DMS53 treated with DMSO at 0.1 percent for 48 hours (cell line): ENCODE measurements around the gene TACC3.
"Not testable (repeated sequence)": the region's sequence is repeated elsewhere in the genome, so short reads cannot be mapped to it uniquely, and the experiment has no call there.

Experiments used
- DNase-seq: peaks from one replicate; lab custom pipeline; 2025; ENCODE audit not compliant: unreplicated experiment; lab: John Stamatoyannopoulos, UW

The TACC3 gene

DNA sequence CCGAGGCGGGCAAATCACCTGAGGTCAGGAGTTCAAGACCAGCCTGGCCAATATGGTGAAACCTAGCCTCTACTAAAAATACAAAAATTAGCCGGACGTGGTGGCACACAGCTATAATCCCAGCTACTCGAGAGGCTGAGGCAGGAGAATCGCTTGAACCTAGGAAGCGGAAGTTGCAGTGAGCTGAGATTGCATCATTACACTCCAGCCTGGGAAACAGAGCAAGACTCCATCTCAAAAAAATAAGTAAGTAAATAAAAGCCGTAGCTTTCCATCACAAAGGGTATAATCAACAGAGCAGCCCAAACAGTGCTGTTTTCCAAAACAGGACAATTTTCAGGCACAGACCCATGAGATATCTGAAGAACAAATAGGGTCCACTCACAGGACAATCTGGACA is 19.6 kb upstream of the TACC3 start:
- not testable (repeated sequence) for DNase-seq

DNA sequence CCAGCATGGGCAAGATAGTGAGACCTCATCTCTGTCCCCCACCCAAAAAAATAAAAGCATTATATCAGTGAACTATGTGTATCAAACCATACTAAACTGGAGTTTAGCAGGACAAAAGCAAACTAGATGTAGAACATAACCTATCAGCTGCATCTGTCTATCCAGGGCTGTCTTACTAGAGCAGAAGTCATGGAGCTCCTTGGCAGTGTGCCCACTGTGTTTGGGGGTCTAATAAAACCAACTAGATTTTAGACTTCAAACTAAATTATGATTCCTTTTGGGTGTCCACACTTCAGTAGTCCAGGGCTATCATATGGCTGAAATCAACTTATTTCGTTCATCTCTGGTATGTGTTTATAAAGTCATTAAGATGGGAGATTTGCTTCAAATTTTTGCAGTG is 17.5 kb upstream of the TACC3 start:
- no peak for DNase-seq

DNA sequence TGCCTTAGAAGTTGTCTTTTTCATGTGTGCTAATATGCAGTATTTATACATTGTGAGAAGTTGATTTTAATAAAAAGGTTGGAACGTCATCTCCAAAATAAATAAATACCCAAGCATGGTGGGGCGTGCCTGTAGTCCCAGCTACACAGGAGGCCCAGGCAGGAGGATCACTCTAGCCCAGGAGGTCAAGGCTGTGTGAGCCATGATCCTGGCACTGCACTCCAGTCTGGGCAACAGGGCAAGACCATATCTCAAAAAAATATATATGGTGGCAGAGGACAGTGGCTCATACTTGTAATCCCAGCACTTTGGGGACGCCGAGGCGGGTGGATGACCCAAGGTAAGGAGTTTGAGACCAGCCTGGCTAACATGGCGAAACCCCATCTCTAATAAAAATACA is 15.6 kb upstream of the TACC3 start:
- DNase-seq, result no peak

DNA sequence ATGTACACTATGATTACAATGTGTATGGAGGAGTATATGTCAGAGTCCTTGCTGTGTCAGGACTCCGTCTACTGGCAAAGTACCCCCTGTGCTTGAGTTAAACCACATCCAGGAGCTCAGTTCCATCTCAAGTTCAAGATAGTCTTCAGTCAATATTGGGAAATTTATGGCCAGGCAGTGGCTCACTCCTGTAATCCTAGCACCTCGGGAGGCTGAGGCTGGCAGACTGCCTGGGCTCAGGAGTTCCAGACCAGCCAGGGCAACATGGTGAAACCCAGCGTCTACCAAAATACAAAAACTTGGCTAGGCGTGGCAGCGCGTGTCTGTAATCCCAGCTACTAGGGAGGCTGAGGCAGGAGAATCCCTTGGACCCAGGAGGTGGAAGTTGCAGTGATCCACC is 15.0 kb upstream of the TACC3 start:
- no peak for DNase-seq

GRCh38 chr4:1708581-1708980 is 12.7 kb upstream of the TACC3 start:
- no peak for DNase-seq

- DNase-seq, result no peak
Measured at GRCh38 chr4:1711055-1711570, 10.2 kb upstream of the TACC3 start.

DNA sequence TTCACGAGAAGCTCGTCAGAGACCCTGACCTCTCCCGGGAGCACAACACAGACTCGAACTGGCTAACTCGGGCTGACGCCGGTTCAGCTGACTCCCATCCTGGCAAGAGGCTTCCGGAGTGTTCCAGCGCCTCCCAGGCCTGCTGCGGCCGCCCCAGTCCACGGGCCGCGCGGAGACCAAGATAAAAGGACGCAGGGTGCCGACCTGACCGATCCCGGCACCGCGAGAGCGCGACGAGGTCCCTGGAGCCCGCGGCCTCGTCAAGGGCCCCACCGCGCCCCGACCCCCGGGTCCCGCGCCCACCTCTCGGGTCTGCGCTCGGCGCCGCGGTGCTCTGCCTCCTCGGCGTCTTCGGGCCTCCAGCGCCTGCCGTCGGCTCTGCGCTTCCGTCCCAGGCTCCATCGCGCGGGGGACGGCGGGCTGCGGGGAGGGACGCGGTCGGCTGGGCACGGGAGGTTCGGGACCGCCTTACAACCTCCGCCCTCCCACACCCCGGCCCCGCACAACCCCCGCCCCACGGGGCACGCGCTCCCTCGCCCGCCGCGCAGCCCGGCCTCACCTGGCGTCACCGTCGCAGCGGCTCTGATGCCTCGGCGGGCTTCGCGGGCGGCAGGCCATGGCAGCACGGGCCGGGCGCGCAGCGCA is 9.6 kb upstream of the TACC3 start:
- DNase-seq, result no peak

DNA sequence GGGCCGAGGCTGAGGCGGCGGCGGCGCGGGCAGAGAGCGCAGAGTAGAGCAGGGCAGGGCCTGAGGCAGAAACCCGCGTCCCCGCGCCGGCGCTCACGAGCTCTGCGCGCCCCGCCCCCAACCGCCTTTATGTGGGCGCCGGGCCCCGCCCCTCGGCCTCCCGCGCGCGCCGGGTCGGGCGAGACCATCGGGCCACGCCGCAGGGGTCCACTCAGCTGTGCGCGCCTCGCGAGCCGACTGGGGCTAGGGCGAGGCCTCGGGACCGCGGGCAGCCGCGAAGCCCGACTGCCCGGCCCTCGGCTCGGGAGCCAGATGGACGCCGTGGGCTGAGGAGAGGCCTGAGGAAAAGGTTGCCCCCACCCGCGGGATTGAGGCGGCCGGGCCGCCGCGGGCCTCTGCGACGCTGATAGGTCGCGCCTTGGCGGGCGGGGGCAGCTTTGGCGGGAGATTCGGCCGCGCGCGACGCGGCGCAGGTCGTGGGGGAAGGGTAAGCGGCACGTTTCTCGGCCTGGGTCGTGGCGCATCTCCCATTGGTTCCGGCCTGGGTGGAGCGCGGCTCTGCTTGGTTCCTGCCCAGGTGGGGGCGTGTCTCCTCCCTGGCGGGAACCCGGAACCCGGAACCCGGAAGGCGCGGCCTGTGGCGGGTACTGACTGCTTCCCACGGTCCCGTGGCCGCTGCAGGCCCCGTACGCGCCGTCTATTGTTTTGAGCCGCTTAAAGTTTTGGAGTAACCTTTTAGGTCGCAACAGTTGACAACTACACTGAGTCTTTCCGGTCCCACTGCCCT is 8.9 kb upstream of the TACC3 start, which contains the start of gene SLBP:
Gene SLBP (minus strand): TSS at position 104 of the 787 bp plus-strand sequence. CDS start 131 bp downstream, outside the sequence.
- peak; percentile 99 for DNase-seq

- DNase-seq, result peak; percentile 65
Measured at GRCh38 chr4:1713003-1713851, 8.1 kb upstream of the TACC3 start.

DNA sequence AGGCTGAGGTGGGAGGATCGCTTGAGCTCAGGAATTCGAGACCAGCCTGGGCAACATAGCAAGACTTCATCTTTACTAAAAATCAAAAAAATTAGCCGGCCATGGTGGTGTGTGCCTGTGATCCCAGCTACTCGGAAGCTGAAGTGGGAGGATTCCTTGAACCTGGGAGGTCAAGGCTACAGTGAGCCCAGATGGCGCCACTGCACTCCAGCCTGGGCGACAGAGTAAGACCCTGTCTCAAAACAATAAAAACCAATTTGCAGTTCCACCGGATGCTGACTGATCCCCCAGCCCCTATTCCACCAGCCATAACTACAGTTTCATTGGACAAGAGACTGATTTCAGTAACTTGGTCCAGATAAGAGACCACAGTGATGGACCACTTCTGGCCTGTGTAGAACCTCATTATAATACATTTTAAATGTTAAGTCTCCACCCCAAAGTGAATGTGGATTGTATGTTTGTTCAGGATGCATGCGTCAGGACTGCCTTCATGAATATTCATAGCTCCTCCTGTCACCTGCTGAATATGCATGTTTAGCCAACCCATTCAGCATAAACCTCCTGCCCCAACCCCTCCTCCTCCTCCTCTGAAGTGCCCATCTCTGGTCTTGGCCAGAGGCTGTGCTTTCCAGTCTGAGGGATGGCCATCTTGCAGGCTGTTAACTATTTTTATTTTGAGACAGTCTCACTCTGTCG is 6.9 kb upstream of the TACC3 start:
- no peak for DNase-seq

- DNase-seq, result no peak
Measured at GRCh38 chr4:1715002-1715758, 6.1 kb upstream of the TACC3 start.

- DNase-seq, result no peak
Measured at GRCh38 chr4:1716065-1716945, 5.0 kb upstream of the TACC3 start.

- DNase-seq, result no peak
Measured at GRCh38 chr4:1717129-1718094, 3.9 kb upstream of the TACC3 start.

GRCh38 chr4:1718095-1718850 is 3.0 kb upstream of the TACC3 start:
- DNase-seq, result no peak

DNA sequence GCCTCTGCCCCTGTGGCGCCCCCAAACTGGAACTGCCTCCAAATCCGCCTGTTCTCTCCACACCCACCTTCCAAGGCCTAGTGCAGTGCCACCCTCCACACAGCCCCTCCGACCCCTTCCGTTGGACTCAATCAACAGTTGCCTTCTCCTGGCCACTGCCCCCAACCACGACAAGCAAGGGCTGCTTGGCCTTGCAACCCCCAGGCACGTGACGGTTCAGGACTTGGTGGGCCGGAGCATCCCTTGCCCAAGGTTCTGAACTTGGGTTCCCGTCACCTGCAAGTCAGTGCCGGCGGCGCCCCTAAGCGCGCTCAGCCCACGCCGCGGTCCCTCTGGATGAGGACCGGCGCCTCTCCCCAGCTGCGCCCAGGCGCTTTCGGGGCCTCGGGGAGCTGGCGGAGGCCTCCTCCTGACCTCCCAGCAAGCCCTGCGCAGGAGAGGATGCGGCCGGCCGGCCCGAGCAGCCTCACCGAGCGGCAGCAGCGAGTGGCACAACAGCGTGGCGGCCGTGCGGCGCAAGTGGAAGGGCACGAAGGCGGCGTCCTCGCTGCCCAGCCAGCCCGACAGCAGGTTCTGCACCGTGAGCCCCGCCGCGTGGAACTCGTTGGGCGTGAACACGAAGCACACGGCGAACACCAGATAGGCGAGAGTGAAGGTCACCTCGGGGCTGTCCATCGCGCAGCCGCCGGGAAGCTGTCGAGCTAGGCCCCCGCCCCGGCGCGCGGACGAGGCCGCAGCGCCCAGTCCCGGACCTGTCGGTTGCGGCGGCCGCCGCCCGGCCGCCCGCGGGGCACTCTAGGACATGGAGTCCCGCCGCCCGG is 948 bp upstream of the TACC3 start:
- peak; percentile 36 for DNase-seq
